Naive B cell (primary cell): ENCODE data around the gene GMEB2. TPM values are rescaled to one million over a fixed set of nuclear protein-coding genes. Genes with fewer than 3 reads are reported as not detected.
"Not testable (repeated sequence)": the region's sequence is repeated elsewhere in the genome, so short reads cannot be mapped to it uniquely, and the experiment has no call there.

Source experiments
- ATAC-seq, 2 donors: fragments of 150-1000 bp; cut with Tn5 transposase; 2 replicates each; pipeline ENCODE4 v1.10.0; 2021; ENCODE audit warnings: low read depth in 2 of 2, mild to moderate bottlenecking in 2 of 2, moderate library complexity in 2 of 2
- DNase-seq: peaks from one replicate; pipeline ENCODE4 v3.0.0; 2022
- H3K27ac Mint-ChIP-seq, 6 donors: one replicate each; pipeline ENCODE4 v1.8.0; 2020 to 2022; ENCODE audit warnings: mild to moderate bottlenecking in 6 of 6, mixed read lengths in 6 of 6, moderate library complexity in 5 of 6, inconsistent platforms in 2 of 6
- H3K27me3 Mint-ChIP-seq, 3 donors: one replicate each; pipeline ENCODE4 v1.8.0; 2021 to 2022; ENCODE audit warnings: mixed read lengths in 3 of 3, mild to moderate bottlenecking in 1 of 3
- H3K36me3 Mint-ChIP-seq, 2 donors: one replicate each; pipeline ENCODE4 v1.8.0; 2020 to 2022; ENCODE audit warnings: mixed read lengths in 2 of 2, inconsistent platforms in 1 of 2, mild to moderate bottlenecking in 1 of 2
- H3K4me1 Mint-ChIP-seq, 3 donors: one replicate each; pipeline ENCODE4 v1.8.0; 2020 to 2022; ENCODE audit warnings: mixed read lengths in 3 of 3, inconsistent platforms in 1 of 3, mild to moderate bottlenecking in 1 of 3, moderate library complexity in 1 of 3
- H3K4me3 Mint-ChIP-seq, 8 donors: one replicate each; pipeline ENCODE4 v1.8.0; 2020 to 2022; ENCODE audit warnings: mild to moderate bottlenecking in 8 of 8, mixed read lengths in 8 of 8, moderate library complexity in 8 of 8, inconsistent platforms in 2 of 8
- H3K9me3 Mint-ChIP-seq, 7 donors: one replicate each; pipeline ENCODE4 v1.8.0; 2020 to 2022; ENCODE audit warnings: mixed read lengths in 7 of 7, mild to moderate bottlenecking in 5 of 7, inconsistent platforms in 2 of 7, moderate library complexity in 1 of 7
- polyA plus RNA-seq, 6 donors: library from polyadenylated mRNA; unstranded; fragments of 300-500 nt; fragmentation: Illumina TruSeq; gene quantifications; one replicate each; pipeline ENCODE4 v1.2.3, GENCODE V29; 2021; ENCODE audit warnings: low read depth in 6 of 6

Gene GMEB2
- polyA plus RNA-seq, 6 donors from 2014 or later = 3.1 to 16.0 (median 8.6) TPM

GRCh38 chr20:63572071-63572787 is 54.7 kb downstream of the GMEB2 start:
- Mint-ChIP-seq H3K4me3 (peak overlapping the region in 2 of 8 donors; percentile 25 to 87), H3K4me1 (peaks cover 24 to 30% (median 29%) of the 10 kb centered on the region in 3 donors)

GRCh38 chr20:63571087-63571478 is 55.8 kb downstream of the GMEB2 start:
- H3K9me3 Mint-ChIP-seq, H3K27ac Mint-ChIP-seq, H3K4me3 Mint-ChIP-seq, H3K27me3 Mint-ChIP-seq, ATAC-seq, DNase-seq, H3K36me3 Mint-ChIP-seq: not testable (repeated sequence)
- H3K4me1 Mint-ChIP-seq = peaks cover 26 to 35% (median 28%) of the 10 kb centered on the region in 3 donors

More at GRCh38 chr20:63572071-63572787, 54.7 kb downstream of the GMEB2 start:
- no peaks in the 10 kb centered on the region for H3K9me3 Mint-ChIP-seq
- no peaks in the 10 kb centered on the region for H3K27me3 Mint-ChIP-seq
- no peak for ATAC-seq
- no peaks in the 10 kb centered on the region for H3K36me3 Mint-ChIP-seq
- DNase-seq = no peak
- no peak overlapping the region for H3K27ac Mint-ChIP-seq

- Mint-ChIP-seq H3K4me1 (peaks cover 26 to 35% (median 28%) of the 10 kb centered on the region in 3 donors), H3K27me3 (no peaks in the 10 kb centered on the region), H3K9me3 (no peaks in the 10 kb centered on the region), H3K4me3 (peak overlapping the region in 6 of 8 donors; percentile 41 to 85 (median 52)), H3K36me3 (no peaks in the 10 kb centered on the region), H3K27ac (peak overlapping the region in 1 of 6 donors; percentile 38)
- DNase-seq (no peak), ATAC-seq (no peak)
These were observed 56.4 kb downstream of the GMEB2 start for GRCh38 chr20:63570281-63571086.

GRCh38 chr20:63568986-63569949 is 57.6 kb downstream of the GMEB2 start:
- H3K4me1 Mint-ChIP-seq = peaks cover 22 to 35% (median 28%) of the 10 kb centered on the region in 3 donors
- DNase-seq (no peak), ATAC-seq (no peak)
- H3K9me3 Mint-ChIP-seq = no peaks in the 10 kb centered on the region
- no peaks in the 10 kb centered on the region for H3K36me3 Mint-ChIP-seq
- H3K27me3 Mint-ChIP-seq = no peaks in the 10 kb centered on the region
- peak overlapping the region; percentile 52 to 93 (median 82) for H3K4me3 Mint-ChIP-seq
- peak overlapping the region in 2 of 6 donors; percentile 67 to 76 for H3K27ac Mint-ChIP-seq

- Mint-ChIP-seq H3K4me1 (peaks cover 20 to 31% (median 22%) of the 10 kb centered on the region in 3 donors), H3K36me3 (no peaks in the 10 kb centered on the region), H3K27me3 (no peaks in the 10 kb centered on the region), H3K27ac (peak overlapping the region; percentile 66 to 92 (median 82)), H3K9me3 (no peaks in the 10 kb centered on the region), H3K4me3 (peak overlapping the region; percentile 84 to 93 (median 88))
- ATAC-seq = peak; percentile 3 to 8
- DNase-seq = no peak
These were observed 58.5 kb downstream of the GMEB2 start for GRCh38 chr20:63568170-63568981.

GRCh38 chr20:63567386-63568169 is 59.3 kb downstream of the GMEB2 start:
- DNase-seq = peak; percentile 76
- Mint-ChIP-seq H3K27me3 (no peaks in the 10 kb centered on the region), H3K27ac (peak overlapping the region; percentile 66 to 92 (median 82)), H3K36me3 (no peaks in the 10 kb centered on the region), H3K4me1 (peaks cover 20 to 30% (median 22%) of the 10 kb centered on the region in 3 donors), H3K4me3 (peak overlapping the region; percentile 84 to 93 (median 88)), H3K9me3 (no peaks in the 10 kb centered on the region)
- ATAC-seq = peak; percentile 79 to 82

- H3K4me1 Mint-ChIP-seq = peaks cover 20 to 30% (median 22%) of the 10 kb centered on the region in 3 donors
- no peaks in the 10 kb centered on the region for H3K36me3 Mint-ChIP-seq
- no peaks in the 10 kb centered on the region for H3K9me3 Mint-ChIP-seq
- no peaks in the 10 kb centered on the region for H3K27me3 Mint-ChIP-seq
- peak overlapping the region in 7 of 8 donors; percentile 39 to 93 (median 85) for H3K4me3 Mint-ChIP-seq
- ATAC-seq = peak; percentile 7 to 12
- DNase-seq = peak; percentile 35
- H3K27ac Mint-ChIP-seq = peak overlapping the region in 2 of 6 donors; percentile 76 to 88
These were observed 59.8 kb downstream of the GMEB2 start for GRCh38 chr20:63567136-63567385.

GRCh38 chr20:63566395-63567135 is 60.3 kb downstream of the GMEB2 start:
- Mint-ChIP-seq H3K4me1 (peaks cover 20 to 30% (median 22%) of the 10 kb centered on the region in 3 donors), H3K27me3 (no peaks in the 10 kb centered on the region), H3K27ac (no peak overlapping the region), H3K9me3 (no peaks in the 10 kb centered on the region), H3K4me3 (peak overlapping the region in 6 of 8 donors; percentile 39 to 90 (median 84)), H3K36me3 (no peaks in the 10 kb centered on the region)
- no peak for DNase-seq
- no peak for ATAC-seq

- no peak for DNase-seq
- Mint-ChIP-seq H3K36me3 (no peaks in the 10 kb centered on the region), H3K27me3 (no peaks in the 10 kb centered on the region), H3K4me1 (peaks cover 20 to 30% (median 22%) of the 10 kb centered on the region in 3 donors), H3K27ac (peak overlapping the region in 2 of 6 donors; percentile 63 to 82), H3K9me3 (no peaks in the 10 kb centered on the region), H3K4me3 (peak overlapping the region in 1 of 8 donors; percentile 25)
- ATAC-seq = no peak
These were observed 61.1 kb downstream of the GMEB2 start for GRCh38 chr20:63565699-63566335.

- Mint-ChIP-seq H3K27me3 (no peaks in the 10 kb centered on the region), H3K27ac (peak overlapping the region in 1 of 6 donors; percentile 82), H3K4me3 (no peak overlapping the region), H3K4me1 (peaks cover 22 to 34% (median 24%) of the 10 kb centered on the region in 3 donors), H3K9me3 (peaks cover 0 to 2% (median 0%) of the 10 kb centered on the region in 7 donors), H3K36me3 (peaks cover 0 to 5% of the 10 kb centered on the region in 2 donors)
- no peak for ATAC-seq
- no peak for DNase-seq
These were observed 61.7 kb downstream of the GMEB2 start for GRCh38 chr20:63565021-63565698.
